GM18526 (cell line): ENCODE data around the gene TARP.

Experiments used
- POLR2A ChIP-seq: IDR thresholded peaks from 3 replicates; pipeline ENCODE4 v1.6.1; 2011; ENCODE audit not compliant: insufficient read length; ENCODE audit errors: extremely low read depth

TARP gene

GRCh38 chr7:38229884-38230642 lies 43.4 kb downstream of the TARP start:
- no peak for TF ChIP-seq POLR2A

- no peak for TF ChIP-seq POLR2A
Observed at GRCh38 chr7:38229386-38229785, 44.0 kb downstream of the TARP start.

- TF ChIP-seq POLR2A: no peak
Observed at GRCh38 chr7:38224392-38224791, 49.0 kb downstream of the TARP start.

GRCh38 chr7:38223306-38223705 lies 50.1 kb downstream of the TARP start:
- no peak for TF ChIP-seq POLR2A

- TF ChIP-seq POLR2A: no peak
Observed at GRCh38 chr7:38222481-38223096, 50.8 kb downstream of the TARP start.

- no peak for TF ChIP-seq POLR2A
Observed at GRCh38 chr7:38220452-38220851, 53.0 kb downstream of the TARP start.

GRCh38 chr7:38217672-38218071 lies 55.8 kb downstream of the TARP start:
- no peak for TF ChIP-seq POLR2A

- no peak for TF ChIP-seq POLR2A
Observed at GRCh38 chr7:38215735-38216670, 57.4 kb downstream of the TARP start.

- no peak for TF ChIP-seq POLR2A
Observed at GRCh38 chr7:38215115-38215514, 58.3 kb downstream of the TARP start.

GRCh38 chr7:38211940-38212339 lies 61.5 kb downstream of the TARP start:
- no peak for TF ChIP-seq POLR2A

- no peak for TF ChIP-seq POLR2A
Observed at GRCh38 chr7:38211486-38211885, 62.0 kb downstream of the TARP start.
